ENCODE measurements around the gene PRR18.

PRR18 gene

DNA sequence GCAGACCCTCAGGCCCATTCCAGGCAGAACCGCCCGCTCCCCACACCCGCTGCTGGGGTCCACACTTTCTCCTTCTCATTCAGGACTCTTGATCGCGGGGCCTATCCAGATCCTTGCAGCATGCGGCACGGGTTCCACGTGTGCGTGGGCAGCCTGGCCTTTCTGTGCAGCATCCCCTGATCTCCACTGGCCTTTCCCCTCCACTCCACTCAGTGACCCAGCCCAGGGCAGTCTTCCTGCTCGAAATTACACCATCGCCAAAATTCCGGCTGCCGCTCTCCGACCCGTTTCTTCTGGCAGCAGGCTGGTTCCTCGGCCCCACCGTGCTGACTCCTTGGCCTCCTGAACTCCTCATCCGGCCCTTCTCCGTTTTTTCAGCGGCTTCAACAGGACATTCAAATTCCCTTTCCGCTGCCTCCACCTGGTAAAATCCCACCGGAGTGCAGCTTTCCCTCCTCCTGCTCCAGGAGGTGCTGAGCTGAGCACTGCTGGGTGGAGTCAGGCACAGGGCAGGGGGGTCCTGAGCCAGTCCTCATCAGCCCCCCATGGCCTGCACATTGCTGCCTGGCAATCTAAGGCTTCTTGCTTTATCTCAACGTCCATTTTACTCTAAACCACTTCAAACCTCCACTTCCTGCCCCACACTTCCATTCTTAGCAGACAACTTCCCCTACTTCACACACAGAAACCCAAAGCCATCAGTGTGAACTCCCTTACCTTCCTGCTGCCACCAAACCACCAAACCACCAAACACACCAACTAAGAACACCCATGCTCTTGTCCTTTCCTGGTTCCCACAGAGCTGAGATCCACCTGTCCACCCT, 25.2 kb upstream of the PRR18 start:
- no peak for DNase-seq (ENCODE audit: low spot score)

DNA sequence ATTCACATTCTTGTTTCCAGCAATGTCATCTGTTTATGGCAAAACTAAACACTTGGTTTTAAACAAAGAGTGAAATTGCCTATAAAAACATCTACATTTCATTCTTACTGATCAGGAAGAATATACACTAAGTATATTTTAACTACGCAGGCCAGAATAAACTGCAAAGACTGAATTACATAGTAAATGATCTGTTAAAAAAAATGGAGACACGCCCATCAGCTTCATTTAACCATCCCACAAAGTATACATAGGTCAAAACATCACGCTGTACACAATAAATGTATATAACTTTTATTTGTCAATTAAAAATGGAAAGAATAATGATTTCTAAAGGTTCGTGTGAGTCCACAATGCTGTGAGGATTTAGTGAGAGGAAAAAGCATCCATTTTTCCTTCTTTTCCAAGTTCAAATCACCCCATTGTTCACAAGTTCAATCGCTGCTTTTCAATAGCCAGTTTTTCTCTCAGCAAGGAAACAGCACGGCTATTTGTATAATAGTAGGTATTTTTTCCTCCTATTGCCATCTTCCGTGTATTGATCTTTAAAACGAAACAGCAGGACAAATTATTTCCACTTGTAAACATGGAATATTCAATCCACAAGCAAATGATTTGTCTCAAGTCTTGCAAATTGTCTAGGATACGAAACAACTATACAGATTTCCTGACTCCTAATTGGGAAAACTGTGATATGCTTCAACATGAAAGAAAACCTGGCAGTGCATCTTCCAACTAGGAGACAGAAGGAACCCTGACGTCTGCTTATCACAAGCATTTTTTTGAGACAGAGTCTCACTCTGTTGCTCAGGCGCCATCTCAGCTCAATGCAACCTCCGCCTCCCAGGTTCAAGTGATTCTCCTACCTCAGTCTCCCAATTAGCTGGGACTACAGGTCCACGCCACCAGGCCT, 23.6 kb upstream of the PRR18 start:
- no peak for DNase-seq (ENCODE audit: low spot score)

DNA sequence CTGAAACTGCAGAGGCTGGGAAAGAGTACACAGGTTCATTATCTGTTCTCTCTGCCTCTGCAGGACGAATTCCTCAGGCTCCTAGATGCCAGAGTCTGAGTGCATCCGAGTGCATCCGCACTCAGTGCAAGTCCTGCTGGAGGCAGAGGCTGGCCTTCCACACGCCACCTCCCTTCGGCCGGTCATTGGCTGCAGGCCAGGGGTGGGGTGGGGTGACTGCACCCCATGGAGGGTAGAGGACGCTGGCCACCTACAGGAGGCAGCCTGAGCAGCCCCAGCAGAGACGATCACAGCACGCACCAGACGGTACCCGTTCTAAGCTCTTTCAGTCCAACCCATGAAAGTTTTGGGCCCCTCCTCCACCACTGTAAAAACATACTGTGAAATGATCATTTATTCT, 22.4 kb upstream of the PRR18 start:
- peak; percentile 50 for DNase-seq (ENCODE audit: low spot score)

DNA sequence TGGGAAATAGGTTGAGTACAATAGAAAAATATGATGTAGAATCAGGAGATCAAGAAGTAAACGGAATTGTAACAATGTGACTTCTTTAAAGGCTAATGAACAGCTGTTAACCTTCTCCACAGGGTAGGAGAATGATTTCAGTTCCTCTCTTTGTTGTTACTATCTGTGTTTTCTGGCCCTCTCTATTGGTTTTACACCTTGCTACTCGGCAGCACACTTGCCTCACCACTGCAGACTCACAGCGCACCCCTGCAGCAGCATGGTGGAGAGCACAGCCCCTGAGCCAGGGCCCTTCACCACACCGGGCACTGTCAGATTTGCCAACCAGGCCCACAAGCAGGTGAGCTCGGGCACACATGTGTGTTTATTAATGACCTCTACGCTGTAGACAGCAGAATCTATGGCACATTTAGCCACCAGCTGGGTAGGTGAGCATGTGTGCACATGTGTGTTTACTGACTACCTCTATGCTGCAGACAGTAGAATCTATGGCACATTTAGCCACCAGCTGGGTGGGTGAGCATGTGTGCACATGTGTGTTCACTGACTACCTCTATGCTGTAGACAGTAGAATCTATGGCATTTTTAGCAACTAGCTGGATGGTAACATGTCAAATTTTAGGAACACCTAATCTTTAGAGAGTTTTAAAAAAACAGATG, 17.3 kb upstream of the PRR18 start:
- DNase-seq (ENCODE audit: low spot score): no peak

DNA sequence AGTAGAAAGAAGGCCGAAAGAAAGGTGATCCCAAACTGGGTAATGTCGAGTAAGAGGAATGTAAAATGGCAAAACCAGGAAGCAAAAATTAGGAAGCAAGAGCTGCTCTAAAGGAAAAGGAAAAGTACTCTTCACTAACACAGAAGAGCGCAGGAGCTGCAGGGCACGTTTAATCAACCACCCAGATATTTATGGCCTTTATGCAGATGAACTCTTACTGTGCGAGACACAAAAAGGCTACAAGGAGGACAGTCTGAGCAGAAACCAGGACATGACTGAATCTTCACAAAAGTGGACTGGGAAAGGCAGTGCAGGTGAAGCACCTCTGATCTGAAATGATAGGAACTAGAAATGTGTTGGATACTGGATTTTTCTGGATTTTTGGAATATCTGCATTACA, 15.2 kb upstream of the PRR18 start:
- no peak for DNase-seq (ENCODE audit: low spot score)

DNA sequence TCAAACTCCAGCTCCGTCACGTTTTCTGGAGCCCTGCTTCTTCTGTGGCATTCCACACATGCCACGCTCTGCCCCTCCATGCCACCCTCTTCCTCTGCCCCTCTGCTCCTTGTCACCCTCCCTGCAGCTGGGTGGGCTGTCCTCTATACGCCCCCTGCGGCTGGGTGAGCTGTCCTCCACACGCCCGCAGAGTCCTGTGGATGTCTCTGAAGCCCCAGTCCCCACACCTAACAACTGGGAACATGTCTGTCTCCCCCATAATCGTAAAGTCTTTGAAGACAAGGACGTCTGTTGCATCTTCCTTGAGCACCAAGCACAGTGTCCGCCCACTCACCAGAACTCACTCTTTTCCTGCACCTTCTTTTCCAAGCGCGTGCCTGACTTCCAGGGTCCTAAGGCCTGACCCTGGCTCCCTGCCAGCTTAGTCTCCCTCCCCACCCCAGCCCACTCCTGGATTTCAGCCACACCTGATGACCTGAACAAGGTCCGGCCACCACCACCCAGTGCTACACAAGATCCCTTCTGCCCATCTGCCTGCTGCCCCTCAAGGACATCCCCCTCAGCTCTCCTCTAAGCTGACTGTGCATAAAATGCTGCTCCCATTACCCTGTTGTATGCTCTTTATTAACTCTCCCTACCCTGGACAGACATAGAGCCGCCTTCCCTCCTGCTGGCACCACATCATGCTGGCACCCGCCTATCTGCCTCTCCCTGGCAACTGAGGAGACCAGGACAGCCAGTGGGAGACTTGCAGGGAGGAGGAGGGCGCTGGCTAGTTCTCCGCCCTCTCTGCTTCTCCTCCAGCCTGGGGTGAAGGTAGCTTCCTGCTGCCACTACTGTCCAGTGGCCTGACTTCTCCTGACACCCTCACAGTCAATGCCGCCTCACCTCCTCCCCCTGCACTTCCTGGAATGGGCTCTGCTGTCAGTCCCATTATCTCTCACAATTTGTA, 10.7 kb upstream of the PRR18 start:
- DNase-seq (ENCODE audit: low spot score): no peak

DNA sequence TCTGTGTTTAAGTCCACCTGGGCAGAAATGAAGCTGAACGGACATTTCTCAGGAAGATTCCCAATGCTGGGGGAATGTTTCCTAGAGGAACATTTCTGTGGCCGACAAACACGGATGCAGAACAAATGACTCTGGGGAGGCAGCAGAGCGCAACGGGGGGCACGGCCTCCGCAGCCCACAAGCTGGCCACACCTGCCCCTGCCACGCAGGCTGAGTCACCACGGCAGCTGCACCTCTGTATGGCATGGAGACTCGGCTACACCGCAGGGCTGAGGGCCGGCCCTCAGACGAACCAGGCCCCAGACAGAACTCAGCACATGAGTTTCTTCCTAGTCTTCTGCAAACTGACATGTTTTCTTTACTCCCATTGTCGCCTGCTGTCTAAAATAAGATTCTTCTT, 10.0 kb upstream of the PRR18 start:
- no peak for DNase-seq (ENCODE audit: low spot score)

DNA sequence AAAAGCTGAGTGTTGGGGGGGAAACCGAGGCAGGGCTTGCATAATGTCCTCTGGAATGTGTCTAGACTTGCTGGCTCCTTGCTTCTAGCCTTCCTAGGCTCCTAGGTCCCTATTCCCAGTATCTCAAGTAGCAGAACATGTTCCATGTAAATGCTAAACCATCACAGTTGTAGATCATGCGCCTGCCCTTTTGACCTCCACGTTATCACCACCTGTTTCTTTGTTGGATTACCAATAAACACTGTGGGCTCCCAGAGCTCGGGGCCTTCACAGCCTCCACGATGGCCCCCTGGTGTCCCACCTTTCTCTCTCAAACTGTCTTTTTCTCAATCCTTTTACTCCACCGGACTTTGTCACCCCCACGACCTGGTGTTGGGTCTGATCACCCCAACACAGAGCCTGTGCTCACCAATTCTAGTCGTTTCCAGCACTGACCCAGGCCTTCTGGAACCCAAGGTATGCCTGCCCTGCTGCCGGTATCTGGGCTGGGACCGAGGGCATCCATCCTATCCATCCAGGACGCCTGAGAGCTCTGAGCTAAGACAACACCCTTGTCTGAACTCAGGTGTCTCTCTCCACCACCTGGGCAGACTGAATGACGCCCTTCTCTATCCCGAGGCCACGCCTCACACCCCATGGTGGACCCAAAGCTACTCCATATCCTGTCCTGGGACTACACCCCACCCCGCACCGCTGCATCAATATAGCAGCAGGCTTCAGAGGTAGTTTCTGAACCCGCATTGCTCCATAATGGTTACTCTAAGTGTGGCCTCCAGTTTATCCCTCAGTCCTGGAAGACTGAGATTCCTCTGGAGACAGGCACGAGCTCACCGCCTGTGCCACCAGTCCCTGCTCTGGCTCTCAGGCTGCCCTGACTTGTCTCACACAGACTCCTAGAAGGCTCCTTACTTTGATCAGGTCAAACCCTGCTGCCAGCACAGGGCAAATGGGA, 9.3 kb upstream of the PRR18 start:
- no peak for DNase-seq (ENCODE audit: low spot score)

DNA sequence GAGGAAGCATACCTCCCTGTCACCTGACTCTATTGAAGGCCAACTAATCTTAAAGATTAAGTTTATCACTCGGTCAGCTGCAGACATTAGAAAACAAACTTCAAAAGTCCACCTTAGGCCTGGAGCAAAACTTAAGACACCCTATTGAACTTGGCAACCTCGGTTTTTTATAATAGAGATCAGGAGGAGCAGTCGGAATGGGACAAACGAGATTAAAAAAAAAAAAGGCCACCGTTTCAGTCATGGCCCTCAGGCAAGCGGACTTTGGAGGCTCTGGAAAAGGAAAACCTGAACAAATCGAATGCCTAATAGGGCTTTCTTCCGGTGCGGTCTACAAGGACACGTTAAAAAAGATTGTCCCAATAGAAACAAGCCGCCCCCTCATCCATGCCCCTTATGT, 7.2 kb upstream of the PRR18 start:
- no peak for DNase-seq (ENCODE audit: low spot score)

DNA sequence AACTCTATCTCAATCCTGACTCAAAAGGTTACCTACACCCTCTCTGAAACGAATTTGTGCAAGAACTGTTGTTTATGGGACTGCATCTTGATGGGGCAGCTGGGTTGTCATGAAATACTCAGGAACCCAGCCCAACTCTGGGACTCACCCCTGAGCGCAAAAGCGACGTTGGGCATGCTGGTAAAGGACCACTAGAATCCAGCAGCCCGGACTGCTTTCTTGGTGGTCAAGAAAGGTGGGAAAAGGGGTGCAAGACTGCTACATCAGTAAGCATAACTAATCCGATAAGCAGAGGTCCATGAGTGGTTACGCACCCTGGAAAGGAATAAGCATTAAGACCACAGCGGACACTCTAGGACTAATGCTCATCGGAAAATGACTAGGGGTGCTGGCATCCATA, 6.3 kb upstream of the PRR18 start:
- no peak for DNase-seq (ENCODE audit: low spot score)

DNA sequence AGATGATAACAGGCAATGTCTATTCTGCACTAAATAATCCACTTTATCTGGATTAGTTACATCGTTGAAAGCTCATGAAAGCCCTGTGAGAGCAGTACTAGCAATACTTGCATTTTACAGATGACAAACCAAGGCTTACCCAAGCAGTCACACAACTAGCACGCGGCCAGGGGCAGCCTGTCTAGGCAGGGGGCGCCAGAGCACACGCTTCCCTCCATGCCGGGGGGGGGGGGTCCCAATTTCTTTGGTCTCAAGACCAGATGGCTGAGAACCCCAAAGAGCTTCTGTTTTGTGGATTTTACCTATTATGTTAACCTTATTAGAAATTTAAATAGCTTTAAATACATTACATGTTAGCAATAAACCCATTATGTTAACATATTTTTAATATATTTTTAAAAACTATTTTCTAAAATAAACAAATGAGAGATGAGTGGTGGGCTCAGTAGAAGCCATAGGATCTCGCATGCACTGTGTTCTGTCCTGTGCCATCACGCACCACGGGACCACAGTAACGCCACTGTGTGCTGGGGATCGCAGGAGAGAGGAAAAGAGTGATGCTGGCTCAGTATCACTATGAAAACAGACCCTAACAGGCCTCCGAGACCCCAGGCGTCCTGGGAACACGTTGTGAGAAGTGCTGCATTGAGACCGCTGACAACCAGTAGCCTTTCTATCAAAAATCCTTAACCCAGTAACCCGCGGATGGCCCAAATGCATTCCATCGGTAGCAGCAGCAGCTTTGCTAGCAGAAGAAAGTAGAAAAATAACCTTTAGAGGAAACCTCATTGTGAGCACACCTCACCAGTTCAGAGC, 5.3 kb upstream of the PRR18 start:
- DNase-seq (ENCODE audit: low spot score): peak; percentile 87

DNA sequence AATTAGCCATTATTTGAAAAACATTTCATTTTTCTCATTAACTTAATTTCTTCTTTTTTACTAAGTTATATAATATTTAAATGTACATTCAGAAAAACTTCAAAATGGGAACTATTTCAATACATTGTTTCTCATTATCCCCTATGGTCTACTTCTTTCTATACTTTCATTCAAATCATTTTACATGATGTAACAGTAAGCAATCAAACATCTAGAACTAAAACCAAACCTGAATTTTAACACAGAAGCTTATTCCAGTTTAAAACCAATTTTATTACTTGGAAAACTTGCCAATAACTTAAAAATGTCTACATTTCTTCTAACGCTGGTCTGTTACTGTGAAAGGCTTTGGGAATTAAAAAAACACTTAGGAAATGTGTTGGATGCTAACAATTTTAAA, 4.6 kb upstream of the PRR18 start:
- no peak for DNase-seq (ENCODE audit: low spot score)

DNA sequence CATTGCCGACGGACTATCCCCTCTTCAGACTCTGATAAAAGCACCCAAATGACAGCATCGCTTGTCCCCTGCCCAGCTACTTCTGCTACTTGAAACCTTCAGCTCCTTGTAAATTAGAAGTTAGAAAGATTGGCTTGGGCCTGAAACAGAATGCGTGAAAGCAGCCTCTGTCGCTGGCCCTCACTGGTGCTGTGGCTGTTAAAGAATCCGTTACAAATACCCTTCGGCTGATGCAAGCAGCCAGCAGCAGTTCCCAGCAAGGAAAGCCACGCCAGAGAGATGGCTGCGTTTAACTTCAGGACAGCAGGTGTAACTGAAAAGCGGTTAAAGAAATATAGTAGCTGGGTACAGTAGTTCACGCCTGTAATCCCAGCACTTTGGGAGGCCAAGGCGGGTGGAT, 2.4 kb upstream of the PRR18 start:
- DNase-seq (ENCODE audit: low spot score): no peak

DNA sequence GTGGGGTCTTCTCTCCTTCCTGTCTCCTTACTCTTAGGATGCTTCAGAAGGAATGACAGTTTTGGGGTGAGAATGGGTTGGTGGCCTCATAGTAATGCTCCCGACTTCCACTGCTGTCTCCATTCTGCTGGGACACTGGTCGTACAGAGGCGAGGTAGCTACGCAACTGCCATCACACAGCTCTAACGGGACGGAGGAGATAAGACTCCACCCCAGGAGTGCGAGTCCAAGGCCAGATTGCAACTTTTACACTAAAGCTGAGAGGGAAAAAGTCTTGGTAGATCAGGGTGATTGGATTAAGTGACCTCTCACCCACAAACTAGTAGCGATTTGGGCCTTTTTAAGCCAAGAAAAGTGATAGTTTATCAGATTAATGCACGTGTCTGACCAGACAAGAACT, 1.8 kb upstream of the PRR18 start:
- DNase-seq (ENCODE audit: low spot score): no peak

DNA sequence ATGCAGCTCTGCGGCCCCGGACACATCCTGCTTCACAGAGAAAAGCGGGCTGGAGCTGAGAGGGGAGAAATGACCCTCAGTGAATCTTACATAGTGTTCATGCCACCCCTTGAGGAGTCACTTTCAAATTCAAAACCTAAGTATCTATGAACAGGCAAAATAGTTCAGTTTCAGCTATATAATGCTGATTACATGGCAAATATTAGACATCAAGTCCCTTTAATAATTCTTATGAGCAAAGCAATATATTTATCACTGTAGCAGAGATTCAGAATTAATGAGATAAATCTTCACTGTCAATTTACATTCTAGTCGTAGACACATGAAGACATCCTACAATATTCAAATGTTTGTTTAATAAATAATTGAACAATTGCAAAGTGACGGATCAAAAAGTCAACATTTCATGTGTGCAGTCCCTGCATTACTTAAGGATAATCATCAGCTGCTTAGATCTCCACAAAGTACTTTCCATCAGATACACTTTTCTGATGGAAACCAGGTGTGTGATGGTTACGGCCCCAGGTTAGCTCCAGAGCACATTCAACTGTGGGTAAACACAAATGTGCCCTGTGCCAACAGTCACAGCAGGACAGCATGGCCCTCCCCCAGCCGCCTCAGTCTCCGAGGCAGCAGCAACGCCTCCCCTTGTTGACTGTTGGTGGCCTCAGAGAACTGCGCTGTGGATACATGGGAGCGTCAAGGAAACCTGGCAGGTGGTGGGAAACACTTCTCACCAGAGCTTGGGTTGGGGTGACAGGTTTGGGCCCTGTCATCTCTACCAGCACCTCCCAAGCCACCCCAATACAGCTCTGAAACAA, 787 bp upstream of the PRR18 start:
- DNase-seq (ENCODE audit: low spot score): no peak

DNA sequence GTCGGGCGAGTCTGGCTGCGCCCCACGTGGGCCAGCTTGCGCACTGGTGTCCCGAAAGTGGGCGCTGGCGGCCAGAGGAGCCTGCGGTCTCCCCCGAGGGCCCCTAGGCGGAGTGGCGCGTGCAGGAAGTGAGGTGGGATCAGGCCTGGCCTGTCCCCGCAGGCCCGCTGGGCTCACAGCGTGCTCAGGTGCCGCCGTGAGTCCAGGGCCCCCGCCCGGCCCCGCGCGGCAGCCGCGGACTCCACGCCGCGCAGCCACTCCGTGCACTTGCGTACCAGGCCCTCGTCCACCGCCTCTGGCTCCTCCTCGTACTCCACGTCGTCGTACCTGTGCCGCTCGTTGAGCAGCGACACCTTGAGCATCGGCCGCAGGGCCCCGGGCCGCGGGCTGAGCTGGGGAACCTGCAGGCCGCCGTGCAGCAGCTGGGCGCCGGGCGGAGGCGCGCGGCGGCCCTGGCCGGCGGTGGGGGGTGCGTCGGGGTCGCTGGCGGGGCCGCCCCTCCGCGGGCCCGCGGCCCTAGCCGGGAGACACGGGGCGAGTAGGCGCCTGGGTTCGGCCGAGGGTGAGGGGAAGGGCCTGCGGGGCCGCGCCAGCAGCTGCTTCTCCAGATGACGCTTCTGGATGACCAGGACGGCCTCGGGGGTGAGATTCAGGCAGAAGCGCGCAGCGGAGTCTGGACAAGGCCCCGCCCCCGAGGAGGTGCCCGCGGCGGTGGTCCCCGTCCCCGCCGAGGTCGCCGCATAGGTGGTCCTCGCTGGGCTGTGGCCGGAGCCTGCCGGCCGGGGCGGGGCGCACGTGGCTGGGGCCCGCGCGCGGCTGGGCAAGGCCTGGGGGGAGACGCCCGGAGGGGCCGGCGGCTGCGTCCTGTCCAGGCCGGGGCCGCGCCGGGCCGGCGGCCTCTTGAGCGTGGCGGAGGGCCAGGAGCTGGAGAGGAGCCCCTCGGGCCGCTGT, 835 bp downstream of the PRR18 start:
- DNase-seq (ENCODE audit: low spot score): peak; percentile 58

DNA sequence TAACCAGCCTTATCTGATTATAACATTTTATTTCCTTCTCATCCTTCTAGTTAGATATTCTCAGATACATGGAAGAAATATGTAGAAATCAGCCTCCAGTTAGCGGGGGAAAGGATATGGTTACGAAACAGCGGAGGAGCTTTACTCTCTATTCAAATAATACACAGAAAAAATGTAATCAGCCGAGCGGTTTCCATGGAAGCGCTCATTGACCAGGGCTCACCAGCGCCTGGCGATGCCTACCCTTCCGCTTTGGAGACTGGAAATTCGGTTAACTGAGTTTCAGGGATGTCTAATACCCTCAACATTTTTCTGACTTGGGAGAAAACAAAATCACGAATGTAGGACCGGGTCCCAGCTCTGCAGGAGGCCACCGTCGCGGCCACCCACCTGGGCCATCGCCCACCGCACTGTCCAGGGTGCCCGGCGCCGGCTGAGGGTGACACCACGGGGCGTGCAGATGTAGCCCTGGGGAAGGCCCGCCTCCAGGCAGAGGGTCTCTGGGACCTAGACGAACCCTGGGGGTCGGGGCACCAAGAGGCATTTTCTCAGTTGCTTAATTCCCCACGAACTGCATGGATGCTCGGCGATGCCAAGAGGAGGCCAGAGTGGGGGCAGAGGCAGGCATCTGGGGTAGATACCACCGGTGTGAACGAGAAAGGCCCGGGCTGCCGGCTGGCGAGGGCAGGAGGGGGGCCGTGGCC, 1.7 kb downstream of the PRR18 start:
- peak; percentile 59 for DNase-seq (ENCODE audit: low spot score)
